Activated CD4-positive, alpha-beta T cell treated with anti-CD3 and anti-CD28 coated beads for 36 hours (primary cell): ENCODE results near the gene FGF1. TPM values are rescaled to one million over a fixed set of nuclear protein-coding genes. Genes with fewer than 3 reads are reported as not detected.

Source experiments
- ATAC-seq: fragments of 200-7000 bp; cut with Tn5 transposase; one replicate; pipeline ENCODE4 v1.10.0; 2021; ENCODE audit warnings: mild to moderate bottlenecking, moderate library complexity
- CTCF ChIA-PET: fragments of 350-600 bp; sonication (Branson Sonifier 250); formaldehyde crosslinking; loops from one replicate; lab custom pipeline; 2021; ENCODE audit warnings: antibody characterized with exemption; lab: Charles Lee
- POLR2A ChIA-PET: fragments of 350-600 bp; sonication (Branson Sonifier 250); formaldehyde crosslinking; loops from one replicate; lab custom pipeline; 2021; ENCODE audit warnings: antibody characterized with exemption, inconsistent platforms; lab: Charles Lee
- DNase-seq: peaks from one replicate; pipeline ENCODE4 v3.0.0-alpha.2; 2020
- H3K27ac Mint-ChIP-seq: one replicate; pipeline ENCODE4 v1.8.0; 2021; ENCODE audit warnings: mixed read lengths
- H3K27me3 Mint-ChIP-seq: one replicate; pipeline ENCODE4 v1.8.0; 2021; ENCODE audit warnings: mixed read lengths
- H3K36me3 Mint-ChIP-seq: one replicate; pipeline ENCODE4 v1.8.0; 2021; ENCODE audit warnings: low read depth, mixed read lengths
- H3K4me1 Mint-ChIP-seq: one replicate; pipeline ENCODE4 v1.8.0; 2021; ENCODE audit warnings: mixed read lengths
- H3K4me3 Mint-ChIP-seq: one replicate; pipeline ENCODE4 v1.8.0; 2021; ENCODE audit warnings: mild to moderate bottlenecking, moderate library complexity, mixed read lengths
- H3K9me3 Mint-ChIP-seq: one replicate; pipeline ENCODE4 v1.8.0; 2021; ENCODE audit warnings: low read depth, mixed read lengths
- intact Hi-C, 2 experiments: fragments of 100-400 bp; cut with DNase I in 1 of 2; cut with micrococcal nuclease in 1 of 2; formaldehyde crosslinking; loops; one replicate each; pipeline versions ENCODE4 v1.14.2 to v1.15.1; 2022 to 2024; cut with DNase I, micrococcal nuclease
- total RNA-seq, 2 experiments: library from RNA; stranded (reverse); gene quantifications; one replicate each; pipeline ENCODE4 v1.2.3, GENCODE V29; 2021

The FGF1 gene
- total RNA-seq, 2 experiments from 2014 or later, result not detected

GRCh38 chr5:142578161-142578830, 107.6 kb downstream of the FGF1 start:
- Mint-ChIP-seq H3K4me1 (peaks cover 22% of the 10 kb centered on the region), H3K27ac (no peak overlapping the region), H3K4me3 (no peak overlapping the region), H3K27me3 (no peaks in the 10 kb centered on the region), H3K36me3 (no peaks in the 10 kb centered on the region), H3K9me3 (no peaks in the 10 kb centered on the region)
- ChIA-PET POLR2A (no interaction called here), CTCF (no interaction called here)
- intact Hi-C loops, result no loop called here
- DNase-seq (no peak), ATAC-seq (no peak)

GRCh38 chr5:142576804-142577203, 109.1 kb downstream of the FGF1 start:
- no peaks in the 10 kb centered on the region for H3K9me3 Mint-ChIP-seq
- no peak overlapping the region for H3K4me3 Mint-ChIP-seq
- H3K36me3 Mint-ChIP-seq, result no peaks in the 10 kb centered on the region
- no peaks in the 10 kb centered on the region for H3K27me3 Mint-ChIP-seq
- POLR2A ChIA-PET, result no interaction called here
- CTCF ChIA-PET, result interaction anchor here (1.3 to 2.8 kb wide), 2 partner anchors 9 to 565 kb away, joined by 3 to 15 read pairs; partner anchors contain the start of gene GNPDA1
- no peak for ATAC-seq
- DNase-seq, result no peak
- intact Hi-C loops, result no loop called here
- H3K4me1 Mint-ChIP-seq, result peaks cover 22% of the 10 kb centered on the region
- H3K27ac Mint-ChIP-seq, result no peak overlapping the region

GRCh38 chr5:142576303-142576702, 109.6 kb downstream of the FGF1 start:
- Mint-ChIP-seq H3K4me3 (no peak overlapping the region), H3K36me3 (no peaks in the 10 kb centered on the region), H3K9me3 (no peaks in the 10 kb centered on the region), H3K27me3 (no peaks in the 10 kb centered on the region), H3K4me1 (peaks cover 17% of the 10 kb centered on the region), H3K27ac (no peak overlapping the region)
- ChIA-PET CTCF (interaction anchor here (0.8 to 2.8 kb wide), 3 partner anchors 10 to 564 kb away, joined by 3 to 15 read pairs (median 3); partner anchors contain the start of gene GNPDA1), POLR2A (no interaction called here)
- ATAC-seq, result no peak
- no peak for DNase-seq
- intact Hi-C loops, result no loop called here

GRCh38 chr5:142572006-142572405, 113.9 kb downstream of the FGF1 start:
- DNase-seq, result no peak
- POLR2A ChIA-PET, result no interaction called here
- intact Hi-C loops, result no loop called here
- no peaks in the 10 kb centered on the region for H3K27me3 Mint-ChIP-seq
- no peak overlapping the region for H3K27ac Mint-ChIP-seq
- ATAC-seq, result no peak
- no peaks in the 10 kb centered on the region for H3K36me3 Mint-ChIP-seq
- CTCF ChIA-PET, result interaction anchor here (0.8 to 1.9 kb wide), 3 partner anchors 16 to 332 kb away, joined by 3 to 6 read pairs (median 3); no protein-coding TSS in a partner anchor
- no peak overlapping the region for H3K4me3 Mint-ChIP-seq
- no peaks in the 10 kb centered on the region for H3K9me3 Mint-ChIP-seq
- H3K4me1 Mint-ChIP-seq, result peaks cover 8% of the 10 kb centered on the region

GRCh38 chr5:142571371-142571770, 114.5 kb downstream of the FGF1 start:
- Mint-ChIP-seq H3K4me3 (no peak overlapping the region), H3K27me3 (no peaks in the 10 kb centered on the region), H3K27ac (no peak overlapping the region), H3K4me1 (peaks cover 2% of the 10 kb centered on the region), H3K36me3 (no peaks in the 10 kb centered on the region), H3K9me3 (no peaks in the 10 kb centered on the region)
- DNase-seq (no peak), ATAC-seq (no peak)
- intact Hi-C loops, result no loop called here
- POLR2A ChIA-PET, result no interaction called here
- CTCF ChIA-PET, result interaction anchor here (0.8 to 1.9 kb wide), 3 partner anchors 16 to 332 kb away, joined by 3 to 6 read pairs (median 3); no protein-coding TSS in a partner anchor

GRCh38 chr5:142569905-142570304, 116.0 kb downstream of the FGF1 start:
- H3K4me1 Mint-ChIP-seq, result peaks cover 2% of the 10 kb centered on the region
- no peaks in the 10 kb centered on the region for H3K9me3 Mint-ChIP-seq
- ATAC-seq, result no peak
- no peak overlapping the region for H3K4me3 Mint-ChIP-seq
- no peaks in the 10 kb centered on the region for H3K27me3 Mint-ChIP-seq
- ChIA-PET POLR2A (no interaction called here), CTCF (interaction anchor here (1.2 kb wide), 1 partner anchor 143 kb away, joined by 3 read pairs; no protein-coding TSS in a partner anchor)
- intact Hi-C loops, result no loop called here
- no peak for DNase-seq
- H3K36me3 Mint-ChIP-seq, result no peaks in the 10 kb centered on the region
- H3K27ac Mint-ChIP-seq, result no peak overlapping the region

GRCh38 chr5:142568996-142569335, 116.9 kb downstream of the FGF1 start:
- DNase-seq (no peak), ATAC-seq (no peak)
- H3K27ac Mint-ChIP-seq, result no peak overlapping the region
- no peaks in the 10 kb centered on the region for H3K27me3 Mint-ChIP-seq
- CTCF ChIA-PET, result interaction anchor here (1.2 kb wide), 1 partner anchor 144 kb away, joined by 3 read pairs; no protein-coding TSS in a partner anchor
- no peaks in the 10 kb centered on the region for H3K36me3 Mint-ChIP-seq
- no peaks in the 10 kb centered on the region for H3K9me3 Mint-ChIP-seq
- POLR2A ChIA-PET, result no interaction called here
- intact Hi-C loops, result no loop called here
- H3K4me3 Mint-ChIP-seq, result no peak overlapping the region
- peaks cover 2% of the 10 kb centered on the region for H3K4me1 Mint-ChIP-seq

- no peak for ATAC-seq
- Mint-ChIP-seq H3K9me3 (no peaks in the 10 kb centered on the region), H3K27ac (no peak overlapping the region), H3K36me3 (no peaks in the 10 kb centered on the region), H3K4me3 (no peak overlapping the region), H3K27me3 (no peaks in the 10 kb centered on the region), H3K4me1 (peaks cover 2% of the 10 kb centered on the region)
- intact Hi-C loops, result no loop called here
- CTCF ChIA-PET, result interaction anchor here (1.0 to 1.2 kb wide), 2 partner anchors 145 kb away, joined by 3 read pairs; no protein-coding TSS in a partner anchor
- no peak for DNase-seq
- POLR2A ChIA-PET, result no interaction called here
Observed at GRCh38 chr5:142568283-142568995, 117.5 kb downstream of the FGF1 start.

GRCh38 chr5:142561486-142562097, 124.3 kb downstream of the FGF1 start:
- no peak overlapping the region for H3K4me3 Mint-ChIP-seq
- intact Hi-C loops, result no loop called here
- H3K4me1 Mint-ChIP-seq, result no peaks in the 10 kb centered on the region
- POLR2A ChIA-PET, result no interaction called here
- H3K9me3 Mint-ChIP-seq, result no peaks in the 10 kb centered on the region
- no peaks in the 10 kb centered on the region for H3K36me3 Mint-ChIP-seq
- H3K27me3 Mint-ChIP-seq, result no peaks in the 10 kb centered on the region
- no peak overlapping the region for H3K27ac Mint-ChIP-seq
- DNase-seq, result no peak
- CTCF ChIA-PET, result interaction anchor here (0.6 to 0.8 kb wide), 2 partner anchors 21 to 52 kb away, joined by 3 read pairs; no protein-coding TSS in a partner anchor
- no peak for ATAC-seq

- intact Hi-C loops, result no loop called here
- Mint-ChIP-seq H3K4me3 (no peak overlapping the region), H3K9me3 (no peaks in the 10 kb centered on the region), H3K4me1 (no peaks in the 10 kb centered on the region), H3K27me3 (no peaks in the 10 kb centered on the region), H3K27ac (no peak overlapping the region), H3K36me3 (no peaks in the 10 kb centered on the region)
- ATAC-seq (no peak), DNase-seq (no peak)
- CTCF ChIA-PET, result no interaction called here
- POLR2A ChIA-PET, result no interaction called here
Observed at GRCh38 chr5:142561029-142561428, 124.9 kb downstream of the FGF1 start.

GRCh38 chr5:142552107-142552506, 133.8 kb downstream of the FGF1 start:
- Mint-ChIP-seq H3K4me1 (peaks cover 15% of the 10 kb centered on the region), H3K36me3 (no peaks in the 10 kb centered on the region), H3K9me3 (no peaks in the 10 kb centered on the region), H3K27me3 (peaks cover 9% of the 10 kb centered on the region), H3K27ac (no peak overlapping the region), H3K4me3 (no peak overlapping the region)
- DNase-seq, result no peak
- CTCF ChIA-PET, result interaction anchor here (0.7 to 1.0 kb wide), 3 partner anchors 194 to 1242 kb away, joined by 3 to 4 read pairs (median 3); no protein-coding TSS in a partner anchor
- intact Hi-C loops, result no loop called here
- ATAC-seq, result no peak
- POLR2A ChIA-PET, result interaction anchor here (0.6 kb wide), 1 partner anchor 51 kb away, joined by 3 read pairs; no protein-coding TSS in a partner anchor
